ENCODE measurements around the gene GLRA2.

DNA sequence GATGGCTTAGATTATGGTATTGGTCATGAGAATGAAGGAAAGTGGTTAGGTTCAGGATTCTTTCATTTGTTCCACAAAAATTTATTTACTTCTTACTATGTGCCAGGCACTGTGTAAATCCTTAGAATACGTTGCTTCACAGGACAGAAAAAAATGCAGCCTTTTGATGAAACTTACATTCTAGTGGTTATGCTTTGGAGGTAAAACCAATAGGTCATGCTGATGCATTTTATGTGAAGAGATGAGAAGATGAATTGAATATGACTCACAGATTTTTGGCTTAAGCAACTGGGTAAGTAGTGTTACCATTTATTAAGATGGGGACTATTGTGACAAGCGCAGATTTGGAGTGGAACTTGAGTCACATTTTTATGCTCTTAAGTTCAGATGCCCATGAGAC lies 165.3 kb downstream of the GLRA2 start:
- no peak for TF ChIP-seq REST (IDR thresholded peaks at IDR 0.05; ENCODE audit: insufficient replicate concordance, low read depth)
- TF ChIP-seq, protein P1, sequence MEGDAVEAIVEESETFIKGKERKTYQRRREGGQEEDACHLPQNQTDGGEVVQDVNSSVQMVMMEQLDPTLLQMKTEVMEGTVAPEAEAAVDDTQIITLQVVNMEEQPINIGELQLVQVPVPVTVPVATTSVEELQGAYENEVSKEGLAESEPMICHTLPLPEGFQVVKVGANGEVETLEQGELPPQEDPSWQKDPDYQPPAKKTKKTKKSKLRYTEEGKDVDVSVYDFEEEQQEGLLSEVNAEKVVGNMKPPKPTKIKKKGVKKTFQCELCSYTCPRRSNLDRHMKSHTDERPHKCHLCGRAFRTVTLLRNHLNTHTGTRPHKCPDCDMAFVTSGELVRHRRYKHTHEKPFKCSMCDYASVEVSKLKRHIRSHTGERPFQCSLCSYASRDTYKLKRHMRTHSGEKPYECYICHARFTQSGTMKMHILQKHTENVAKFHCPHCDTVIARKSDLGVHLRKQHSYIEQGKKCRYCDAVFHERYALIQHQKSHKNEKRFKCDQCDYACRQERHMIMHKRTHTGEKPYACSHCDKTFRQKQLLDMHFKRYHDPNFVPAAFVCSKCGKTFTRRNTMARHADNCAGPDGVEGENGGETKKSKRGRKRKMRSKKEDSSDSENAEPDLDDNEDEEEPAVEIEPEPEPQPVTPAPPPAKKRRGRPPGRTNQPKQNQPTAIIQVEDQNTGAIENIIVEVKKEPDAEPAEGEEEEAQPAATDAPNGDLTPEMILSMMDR (IDR thresholded peaks at IDR 0.05; ENCODE audit: insufficient read depth, low read length) = no peak
- TF ChIP-seq GABPA (IDR thresholded peaks at IDR 0.05; ENCODE audit: low read depth) = no peak
- no peak for TF ChIP-seq POLR2AphosphoS5 (IDR thresholded peaks at IDR 0.05; ENCODE audit: low read depth)
- no peak for TF ChIP-seq SPI1 (IDR thresholded peaks at IDR 0.05; ENCODE audit: borderline replicate concordance, low read depth)

All from HL-60 (cell line).